GM18870 (cell line): ENCODE results near the gene RAD1.
"Not testable (repeated sequence)": the region's sequence is repeated elsewhere in the genome, so short reads cannot be mapped to it uniquely, and the experiment has no call there.

Source experiments
- ATAC-seq: cut with Tn5 transposase; IDR thresholded peaks from one replicate; pipeline ENCODE4 v1.9.1; 2021; ENCODE audit warnings: moderate library complexity; ENCODE audit not compliant: unreplicated experiment

Gene RAD1

DNA sequence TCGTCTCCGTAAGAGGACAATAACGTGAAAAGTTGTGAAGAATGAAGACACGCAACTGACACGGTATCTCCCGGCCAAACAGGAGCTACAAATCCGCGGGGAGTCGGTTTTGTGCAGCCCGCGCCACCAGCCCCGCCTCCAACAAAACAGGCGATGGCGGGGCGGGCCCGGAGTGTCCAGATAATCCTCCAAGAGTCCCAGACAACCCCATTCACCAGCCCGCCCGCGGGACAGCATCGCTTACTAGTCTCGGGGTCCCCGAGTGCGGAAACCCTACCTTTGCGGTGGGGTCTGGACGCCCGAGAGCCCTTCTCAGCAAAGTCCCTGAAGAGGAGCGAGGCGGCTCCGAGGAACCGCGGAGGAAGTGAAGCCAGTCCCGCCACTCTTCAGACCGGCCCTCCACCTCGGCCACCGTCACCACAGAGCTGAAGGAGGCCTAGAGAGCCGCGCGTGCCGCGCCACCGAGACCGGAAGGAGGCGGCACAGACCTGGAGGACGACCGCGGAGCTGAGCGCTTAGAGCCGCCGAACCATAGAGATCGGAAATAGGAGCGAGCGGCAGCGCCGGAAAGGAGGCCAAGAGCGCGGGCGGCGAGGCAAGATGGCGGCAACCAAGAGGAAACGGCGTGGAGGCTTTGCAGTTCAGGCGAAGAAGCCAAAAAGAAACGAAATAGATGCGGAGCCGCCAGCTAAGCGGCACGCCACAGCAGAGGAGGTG is at the start of gene RAD1, which contains the start of gene BRIX1:
Gene RAD1, minus strand, starts transcription at position 366 of the 717 bp plus-strand sequence. CDS start 612 bp downstream, outside the sequence.
Gene BRIX1, plus strand, starts transcription at position 573 of the 717 bp plus-strand sequence. Its CDS starts 28 bp downstream, at position 601.
- peak; percentile 96 for ATAC-seq

GRCh38 chr5:34959323-34959722 is 44.0 kb upstream of the RAD1 start:
- ATAC-seq, result peak; percentile 95

DNA sequence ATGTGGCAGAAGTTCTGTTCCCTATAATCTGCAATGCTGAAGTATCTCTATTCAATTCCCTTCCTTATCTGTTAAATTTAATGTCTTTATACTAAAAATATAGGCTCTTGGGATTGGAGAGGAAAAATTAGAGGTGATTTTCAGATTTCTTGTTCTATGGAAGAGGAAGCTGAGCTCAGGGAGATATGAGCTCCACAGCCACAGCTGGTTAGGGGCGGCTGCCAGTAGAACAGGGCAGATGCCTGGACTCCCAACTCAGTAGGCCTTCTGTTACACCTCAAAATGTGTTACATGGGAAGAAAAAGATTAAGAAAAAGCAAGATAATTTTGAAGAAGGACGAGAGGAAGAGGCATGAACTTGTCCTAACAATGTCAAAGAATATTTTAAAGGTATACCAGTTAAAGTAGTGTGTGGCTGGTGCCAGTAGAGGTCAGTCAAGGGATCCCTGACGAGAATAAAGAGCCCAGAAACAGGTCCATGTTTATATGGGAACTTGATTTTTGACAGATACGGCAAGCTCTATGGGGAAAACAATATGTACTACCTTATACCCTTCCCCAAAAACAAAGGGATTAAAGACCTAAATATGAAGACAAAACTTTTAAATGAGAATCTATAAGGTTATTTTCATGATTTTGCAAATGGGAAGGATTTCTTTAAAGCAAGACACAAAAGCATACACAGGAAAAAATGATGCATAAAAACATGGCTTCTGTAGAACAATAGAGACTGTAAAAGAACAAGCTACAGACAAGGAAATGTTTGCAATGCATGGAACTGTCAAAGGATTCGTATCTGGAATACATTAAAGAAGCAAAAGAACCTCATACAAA is 42.8 kb upstream of the RAD1 start:
- no peak for ATAC-seq

DNA sequence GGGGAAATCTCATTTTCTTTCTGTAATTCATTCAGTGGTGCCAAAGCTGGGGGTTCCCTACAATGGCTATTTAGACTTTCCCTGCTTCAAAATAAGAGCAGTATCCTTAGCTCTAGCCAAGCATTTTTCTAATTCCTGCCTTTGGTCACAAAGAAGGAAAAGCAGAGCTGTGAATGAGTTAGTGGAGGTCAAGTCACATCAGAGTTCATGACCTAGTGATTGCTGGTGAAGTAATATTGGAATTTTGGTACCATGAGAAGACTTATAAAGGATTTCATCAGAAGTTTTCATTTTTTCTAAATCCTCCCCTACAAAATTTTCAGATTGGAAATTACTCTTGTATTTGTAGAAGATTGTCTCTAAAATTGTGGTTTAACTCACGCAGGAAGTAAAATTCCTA is 42.0 kb upstream of the RAD1 start:
- no peak for ATAC-seq

DNA sequence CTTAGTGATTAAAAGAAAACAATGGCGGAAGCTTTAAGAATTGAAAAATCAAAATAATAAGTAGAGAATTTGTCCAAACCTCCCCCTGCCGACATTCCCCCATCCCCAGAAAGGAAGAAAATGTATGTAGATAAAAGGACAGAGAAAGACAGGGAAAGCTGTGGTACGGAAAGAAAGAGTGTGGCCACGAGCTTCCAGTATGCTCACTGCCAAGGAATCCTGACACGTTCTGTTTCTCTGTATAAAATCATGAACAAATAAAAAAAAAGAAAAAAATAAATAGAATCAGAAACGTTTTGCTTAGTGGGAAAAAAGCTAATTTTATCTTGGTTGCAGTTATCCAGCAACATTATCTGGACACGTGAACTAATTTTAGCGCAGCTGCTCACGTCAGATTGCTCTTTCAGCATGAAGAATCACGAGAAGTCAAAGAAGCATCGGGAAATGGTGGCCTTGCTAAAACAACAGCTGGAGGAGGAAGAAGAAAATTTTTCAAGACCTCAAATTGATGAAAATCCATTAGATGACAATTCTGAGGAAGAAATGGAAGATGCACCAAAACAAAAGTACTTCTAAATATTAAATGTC is 29.2 kb upstream of the RAD1 start:
- no peak for ATAC-seq

DNA sequence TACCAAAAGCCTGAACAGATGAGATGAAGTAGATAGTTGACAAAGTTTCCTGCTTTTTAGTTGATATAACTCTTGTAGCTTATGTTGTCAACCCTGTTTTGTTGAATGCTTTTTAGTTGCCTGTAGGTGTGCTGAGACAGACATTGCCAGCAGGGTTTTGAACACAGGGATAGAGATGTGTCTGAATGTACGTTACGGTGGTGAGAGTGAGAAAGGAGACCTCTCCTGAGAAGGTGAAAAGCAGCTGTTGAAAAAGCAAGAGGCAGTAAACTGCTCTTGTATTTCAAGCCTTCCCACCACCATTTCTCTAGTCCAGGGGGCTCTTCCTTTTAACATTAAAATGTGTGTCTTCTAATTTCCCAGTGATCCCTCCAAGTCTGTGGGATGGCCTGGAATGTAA is 28.7 kb upstream of the RAD1 start:
- no peak for ATAC-seq

GRCh38 chr5:34941936-34942335 is 26.6 kb upstream of the RAD1 start:
- ATAC-seq, result no peak

DNA sequence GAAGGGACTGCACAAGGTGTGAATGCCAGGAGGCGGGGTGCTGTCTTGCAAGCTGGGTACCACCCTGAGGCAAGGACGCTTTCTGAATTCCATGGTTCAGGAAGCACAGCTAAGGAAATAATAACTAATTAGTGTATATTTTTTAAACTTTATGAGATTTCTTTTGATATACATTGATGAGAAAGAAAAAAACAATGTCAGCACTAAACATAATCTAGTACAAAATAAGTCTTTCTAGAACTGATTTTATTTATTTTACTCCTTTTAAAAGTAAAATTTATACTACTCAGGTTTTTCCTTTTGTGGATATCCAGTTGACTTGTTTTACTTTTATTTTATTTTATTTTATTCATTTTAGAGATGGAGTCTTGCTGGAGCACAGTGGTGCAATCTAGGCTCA is 17.6 kb upstream of the RAD1 start:
- no peak for ATAC-seq

DNA sequence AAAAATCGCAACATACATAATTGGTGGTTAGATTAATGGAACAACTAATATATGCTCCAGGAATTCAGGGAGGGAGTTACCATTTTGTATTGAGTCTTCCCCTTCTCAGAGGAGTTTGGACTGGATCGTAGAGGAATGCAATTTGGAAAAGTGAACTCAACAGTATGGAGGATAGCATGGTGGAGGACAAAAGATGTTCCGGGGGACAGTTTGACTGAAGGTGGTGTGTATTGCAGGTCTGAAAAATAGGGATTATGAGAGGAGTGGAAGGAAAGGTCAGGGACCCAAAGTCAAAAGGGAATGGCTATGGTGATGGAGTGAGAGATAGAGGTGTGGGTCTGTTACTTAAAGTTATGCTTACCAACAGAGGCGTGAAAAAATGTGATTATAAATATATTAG is 15.6 kb upstream of the RAD1 start:
- ATAC-seq, result no peak

GRCh38 chr5:34930462-34930844 is 15.1 kb upstream of the RAD1 start:
- no peak for ATAC-seq

DNA sequence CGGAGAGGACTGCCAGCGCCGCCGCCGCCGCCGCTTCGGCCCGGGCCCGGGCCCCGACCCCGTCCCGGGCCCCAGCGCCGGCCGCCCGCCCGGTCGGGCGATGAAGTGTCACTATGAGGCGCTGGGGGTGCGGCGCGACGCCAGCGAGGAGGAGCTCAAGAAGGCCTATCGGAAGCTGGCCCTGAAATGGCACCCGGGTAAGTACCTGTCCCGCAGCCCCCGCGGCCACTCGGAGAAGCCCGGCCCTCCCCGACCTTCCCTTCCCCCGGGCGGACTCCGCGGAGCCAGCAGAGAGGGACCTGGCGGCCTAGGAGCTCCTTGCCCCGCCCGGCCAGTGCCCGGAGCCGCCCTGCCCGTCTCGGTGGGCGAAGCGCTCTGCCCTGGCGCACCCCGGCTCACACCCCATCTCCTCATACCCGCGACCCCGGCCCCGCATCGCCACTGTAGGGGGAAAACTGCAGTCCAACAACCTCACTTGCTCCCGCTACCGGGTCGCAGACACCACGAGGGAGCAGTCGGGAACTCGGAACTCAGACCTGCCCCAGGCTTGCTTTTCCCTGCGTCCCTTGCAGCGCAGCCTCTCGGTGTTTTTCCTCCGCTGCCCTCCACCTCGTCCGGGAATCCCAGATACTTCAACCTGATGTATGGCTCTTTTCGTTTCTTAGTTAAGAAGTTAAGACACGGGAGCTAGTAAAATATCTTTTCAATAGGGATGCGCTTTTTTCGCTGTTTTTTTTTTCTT is 14.6 kb upstream of the RAD1 start:
- peak; percentile 60 for ATAC-seq

DNA sequence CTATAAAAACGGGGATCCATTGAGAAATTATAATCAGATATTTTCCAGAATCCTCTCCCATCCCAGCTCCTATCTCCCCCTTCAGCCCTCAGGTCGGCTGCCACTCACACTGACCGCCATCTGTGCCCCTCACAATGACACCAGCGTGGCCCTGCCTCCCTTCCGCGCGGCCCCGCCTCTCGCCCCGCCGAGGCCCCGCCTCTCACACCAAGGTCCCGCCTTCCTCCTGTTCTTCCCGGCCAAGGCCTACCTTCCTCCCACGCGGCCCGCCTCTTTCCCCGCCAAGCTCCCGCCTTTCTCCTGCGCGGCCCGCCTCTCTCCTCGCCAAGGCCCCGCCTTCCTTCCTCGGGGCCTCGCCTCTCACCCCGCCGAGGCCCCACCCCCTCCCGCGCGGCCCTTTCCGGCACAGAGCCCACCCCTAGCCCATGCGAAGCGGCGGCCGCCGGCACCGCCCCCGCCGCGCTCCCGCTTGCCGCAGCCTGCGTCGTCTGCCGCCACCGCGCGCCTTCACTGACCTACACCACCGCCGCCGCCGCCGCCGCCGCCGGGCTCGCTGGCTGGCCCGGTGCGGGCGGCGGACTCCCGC is 13.9 kb upstream of the RAD1 start, which contains the start of gene DNAJC21:
Gene DNAJC21, plus strand, starts transcription at position 426 of the 586 bp plus-strand sequence. CDS start 261 bp downstream, outside the sequence.
- peak; percentile 89 for ATAC-seq

GRCh38 chr5:34928267-34928666 is 13.0 kb upstream of the RAD1 start:
- ATAC-seq, result no peak

DNA sequence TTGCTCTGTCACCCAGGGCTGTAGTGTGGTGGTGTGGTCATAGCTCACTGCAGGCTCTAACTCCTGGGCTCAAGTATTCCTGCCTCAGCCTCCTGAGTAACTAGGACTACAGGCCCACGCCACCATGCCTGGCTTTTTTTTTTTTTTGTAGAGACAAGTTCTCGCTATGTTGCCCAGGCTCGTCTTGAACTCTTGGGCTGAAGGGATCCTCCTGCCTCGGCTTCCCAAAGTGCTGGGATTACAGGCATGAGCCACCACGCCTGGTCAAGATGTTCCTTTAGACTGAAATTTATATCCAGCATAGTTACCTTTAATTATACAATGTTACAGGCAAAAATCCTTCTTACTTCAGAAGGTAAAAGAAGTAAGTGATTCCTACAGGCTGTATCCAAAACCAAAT is 12.5 kb upstream of the RAD1 start:
- no peak for ATAC-seq

- no peak for ATAC-seq
Measured at GRCh38 chr5:34926318-34926888, 11.1 kb upstream of the RAD1 start.

GRCh38 chr5:34924462-34924765 is 9.1 kb upstream of the RAD1 start:
- ATAC-seq, result no peak

DNA sequence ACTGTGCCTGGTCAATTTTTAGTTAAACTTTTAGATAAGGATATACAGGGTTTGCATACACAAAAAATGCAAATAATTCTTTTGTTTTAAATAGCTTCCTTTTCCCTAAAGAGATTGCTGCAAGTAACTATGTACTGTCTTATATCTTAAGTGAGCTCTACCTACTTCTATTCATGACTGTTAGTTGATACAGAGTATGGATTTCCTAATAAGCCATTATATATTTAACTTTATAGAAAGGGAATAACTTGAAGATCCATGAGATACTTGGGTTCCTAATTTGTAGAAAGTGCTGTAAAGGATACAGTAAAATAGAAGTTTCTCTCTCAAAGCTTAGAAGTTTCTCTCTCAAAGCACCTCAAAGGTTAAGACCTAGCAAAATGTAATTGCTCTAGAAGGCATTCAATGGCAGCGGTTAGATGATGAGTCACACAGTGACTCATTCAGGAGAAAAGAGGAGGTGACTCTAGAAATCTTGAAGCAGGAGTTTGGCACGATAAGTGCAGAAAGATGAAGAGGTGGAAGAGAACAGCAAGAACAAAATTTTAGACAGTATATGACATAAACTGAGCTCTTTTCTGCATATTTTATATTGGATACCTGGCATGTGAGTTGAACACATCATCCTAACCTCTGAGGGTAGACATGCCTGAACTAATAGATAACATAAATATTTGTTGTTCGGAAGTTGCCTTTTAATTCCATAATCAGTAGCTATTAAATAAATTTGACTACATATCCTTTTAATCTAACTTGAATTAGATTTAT is 8.6 kb upstream of the RAD1 start:
- peak; percentile 51 for ATAC-seq

GRCh38 chr5:34923256-34923655 is 8.0 kb upstream of the RAD1 start:
- not testable (repeated sequence) for ATAC-seq

DNA sequence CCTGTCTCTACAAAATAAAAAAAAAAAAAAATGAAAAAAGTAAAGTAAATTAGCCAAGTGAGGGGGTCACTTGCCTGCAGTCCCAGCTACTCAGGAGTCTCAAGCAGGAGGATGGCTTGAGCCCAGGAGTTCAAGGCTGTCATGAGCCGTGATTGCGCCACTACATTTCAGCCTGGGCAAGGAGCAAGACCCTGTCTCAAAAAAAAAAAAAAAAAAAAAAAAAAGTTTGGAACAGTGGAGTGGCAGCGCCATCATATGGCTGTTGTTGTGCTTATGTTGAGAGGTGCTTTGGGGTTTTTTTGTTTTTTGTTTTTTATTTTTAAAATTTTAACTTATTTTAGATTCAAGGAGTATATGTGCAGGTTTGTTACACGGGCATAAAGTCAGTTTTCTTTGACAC is 3.8 kb upstream of the RAD1 start:
- no peak for ATAC-seq

DNA sequence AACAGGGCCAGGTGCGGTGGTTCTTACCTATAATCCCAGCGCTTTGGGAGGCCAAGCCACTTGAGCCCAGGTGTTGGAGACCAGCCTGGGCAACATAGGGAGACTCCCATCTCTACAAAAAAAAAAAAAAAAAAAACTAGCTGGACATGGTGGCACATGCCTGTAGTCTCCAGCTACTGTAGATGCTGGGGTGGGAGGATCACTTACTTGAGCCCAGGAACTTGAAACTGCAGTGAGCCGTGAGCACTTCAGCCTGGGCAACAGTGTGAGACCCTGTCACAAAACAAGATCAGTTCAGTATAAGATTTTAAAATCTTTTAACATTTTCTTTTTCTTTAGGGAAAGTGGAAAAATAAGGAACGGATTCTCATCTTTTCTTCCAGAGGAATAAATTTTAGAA is 2.7 kb upstream of the RAD1 start:
- ATAC-seq, result no peak
